Breast epithelium (tissue), 3 donors: Measurements from ENCODE around the gene PI4K2B.

Source experiments
- POLR2A ChIP-seq: fragments of 450-650 bp; IDR thresholded peaks from one replicate; pipeline ENCODE4 v1.6.1; 2016; ENCODE audit warnings: antibody characterized with exemption, mild to moderate bottlenecking, moderate library complexity
- POLR2AphosphoS5 ChIP-seq, 3 donors: sonication (generic); formaldehyde crosslinking; IDR thresholded peaks; one replicate each; pipeline ENCODE4 v1.6.1; 2017; ENCODE audit warnings: antibody characterized with exemption in 3 of 3
- TF ChIP-seq, protein P1 (sequence below), 3 donors: fragments of 450-650 bp; IDR thresholded peaks; one replicate each; pipeline ENCODE4 v1.5.1; 2016 to 2017; ENCODE audit warnings: antibody characterized with exemption in 3 of 3, mild to moderate bottlenecking in 3 of 3, moderate library complexity in 3 of 3

- TF ChIP-seq, protein P1, sequence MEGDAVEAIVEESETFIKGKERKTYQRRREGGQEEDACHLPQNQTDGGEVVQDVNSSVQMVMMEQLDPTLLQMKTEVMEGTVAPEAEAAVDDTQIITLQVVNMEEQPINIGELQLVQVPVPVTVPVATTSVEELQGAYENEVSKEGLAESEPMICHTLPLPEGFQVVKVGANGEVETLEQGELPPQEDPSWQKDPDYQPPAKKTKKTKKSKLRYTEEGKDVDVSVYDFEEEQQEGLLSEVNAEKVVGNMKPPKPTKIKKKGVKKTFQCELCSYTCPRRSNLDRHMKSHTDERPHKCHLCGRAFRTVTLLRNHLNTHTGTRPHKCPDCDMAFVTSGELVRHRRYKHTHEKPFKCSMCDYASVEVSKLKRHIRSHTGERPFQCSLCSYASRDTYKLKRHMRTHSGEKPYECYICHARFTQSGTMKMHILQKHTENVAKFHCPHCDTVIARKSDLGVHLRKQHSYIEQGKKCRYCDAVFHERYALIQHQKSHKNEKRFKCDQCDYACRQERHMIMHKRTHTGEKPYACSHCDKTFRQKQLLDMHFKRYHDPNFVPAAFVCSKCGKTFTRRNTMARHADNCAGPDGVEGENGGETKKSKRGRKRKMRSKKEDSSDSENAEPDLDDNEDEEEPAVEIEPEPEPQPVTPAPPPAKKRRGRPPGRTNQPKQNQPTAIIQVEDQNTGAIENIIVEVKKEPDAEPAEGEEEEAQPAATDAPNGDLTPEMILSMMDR (IDR thresholded peaks at IDR 0.05): no peak
- no peak for TF ChIP-seq POLR2A
- no peak for TF ChIP-seq POLR2AphosphoS5 (IDR thresholded peaks at IDR 0.05)
Observed at GRCh38 chr4:25184056-25184455, 49.8 kb upstream of the PI4K2B start.
